GM19023 (cell line): ENCODE results near the gene TPGS1.

Source experiments
- ATAC-seq: cut with Tn5 transposase; IDR thresholded peaks from one replicate; pipeline ENCODE4 v1.9.1; 2021; ENCODE audit warnings: mild to moderate bottlenecking, moderate library complexity; ENCODE audit not compliant: unreplicated experiment

The TPGS1 gene

DNA sequence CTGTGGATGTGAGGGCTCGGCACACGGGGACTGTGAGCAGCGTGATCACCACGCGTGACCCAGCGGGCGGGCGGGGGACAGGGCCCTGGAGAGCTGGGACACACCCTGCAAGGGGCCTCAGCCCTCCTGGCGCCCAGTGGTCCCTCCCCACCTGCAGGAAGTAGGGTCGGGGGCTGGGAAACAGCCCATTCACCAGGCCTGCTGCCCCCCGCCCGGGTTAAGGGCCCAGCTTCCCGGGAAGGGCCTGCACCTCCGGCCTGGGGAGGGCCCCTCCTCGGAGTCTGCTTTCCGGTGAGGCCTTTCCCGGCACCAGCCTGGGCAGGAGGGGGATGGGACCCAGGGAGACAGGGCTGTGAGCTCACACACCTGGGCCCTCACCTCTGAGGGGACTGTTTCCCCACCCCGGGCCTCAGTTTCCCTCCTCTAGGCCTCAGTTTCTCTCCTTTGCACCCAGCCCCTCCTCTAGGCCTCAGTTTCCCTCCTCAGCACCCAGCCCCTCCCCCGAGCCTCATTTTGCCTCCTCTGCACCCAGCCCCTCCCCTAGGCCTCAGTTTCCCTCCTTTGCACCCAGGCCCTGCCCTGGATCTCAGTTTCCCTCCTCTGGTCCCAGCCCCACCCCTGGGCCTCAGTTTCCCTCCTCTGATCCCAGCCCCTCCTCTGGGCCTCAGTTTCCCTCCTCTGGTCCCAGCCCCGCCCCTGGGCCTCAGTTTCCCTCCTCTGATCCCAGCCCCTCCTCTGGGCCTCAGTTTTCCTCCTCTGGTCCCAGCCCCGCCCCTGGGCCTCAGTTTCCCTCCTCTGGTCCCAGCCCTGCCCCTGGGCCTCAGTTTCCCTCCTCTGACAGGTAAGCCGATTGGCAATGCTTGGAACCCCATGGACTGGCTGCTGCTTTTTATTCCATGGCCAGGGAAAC, 12.9 kb upstream of the TPGS1 start:
- ATAC-seq, result no peak

DNA sequence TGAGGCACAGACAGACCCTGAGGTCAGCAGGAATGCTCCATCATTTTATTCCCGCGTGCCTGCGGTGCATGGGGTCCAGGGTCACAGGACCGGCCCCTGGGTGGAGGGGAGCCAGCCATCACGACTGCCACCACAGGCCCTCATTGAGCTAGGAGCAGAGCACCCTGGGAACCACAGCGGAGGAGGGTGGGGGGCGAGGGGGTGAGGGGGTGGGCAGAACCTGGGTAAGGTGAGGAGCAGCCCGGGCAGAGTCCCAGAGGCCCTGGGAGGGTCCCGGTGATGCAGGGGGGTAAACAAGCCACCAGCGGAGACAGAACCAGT, 12.3 kb upstream of the TPGS1 start:
- no peak for ATAC-seq

DNA sequence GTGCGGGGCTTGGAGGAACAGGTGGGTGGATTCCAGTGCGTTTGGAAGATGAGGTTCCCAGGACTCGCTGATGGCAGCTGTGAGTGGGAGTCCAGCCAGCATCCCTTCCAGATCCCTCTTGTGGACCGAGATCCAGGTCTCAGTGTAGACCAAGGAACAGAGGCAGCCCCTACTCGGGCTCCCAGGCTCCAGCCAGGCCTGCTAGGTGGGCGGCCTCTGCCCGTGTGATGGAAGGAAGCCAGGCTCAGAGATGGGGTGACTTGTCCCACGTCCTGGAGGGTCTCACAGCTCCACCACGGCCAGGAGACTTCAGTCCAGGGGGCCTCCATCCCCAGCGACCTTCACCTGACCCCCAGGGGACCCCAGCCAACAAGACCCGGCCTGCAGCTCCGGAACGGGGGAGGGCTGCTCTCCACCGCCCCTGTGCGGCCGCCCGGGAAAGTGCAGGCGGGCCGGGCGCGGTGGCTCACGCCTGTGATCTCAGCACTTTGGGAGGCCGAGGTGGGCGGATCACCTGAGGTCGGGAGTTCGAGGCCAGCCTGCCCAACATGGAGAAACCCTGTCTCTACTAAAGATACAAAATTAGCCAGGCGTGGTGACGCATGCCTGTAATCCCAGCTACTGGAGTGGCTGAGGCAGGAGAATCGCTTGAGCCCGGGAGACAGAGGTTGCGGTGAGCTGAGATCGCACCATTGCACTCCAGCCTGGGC, 11.7 kb upstream of the TPGS1 start:
- no peak for ATAC-seq

DNA sequence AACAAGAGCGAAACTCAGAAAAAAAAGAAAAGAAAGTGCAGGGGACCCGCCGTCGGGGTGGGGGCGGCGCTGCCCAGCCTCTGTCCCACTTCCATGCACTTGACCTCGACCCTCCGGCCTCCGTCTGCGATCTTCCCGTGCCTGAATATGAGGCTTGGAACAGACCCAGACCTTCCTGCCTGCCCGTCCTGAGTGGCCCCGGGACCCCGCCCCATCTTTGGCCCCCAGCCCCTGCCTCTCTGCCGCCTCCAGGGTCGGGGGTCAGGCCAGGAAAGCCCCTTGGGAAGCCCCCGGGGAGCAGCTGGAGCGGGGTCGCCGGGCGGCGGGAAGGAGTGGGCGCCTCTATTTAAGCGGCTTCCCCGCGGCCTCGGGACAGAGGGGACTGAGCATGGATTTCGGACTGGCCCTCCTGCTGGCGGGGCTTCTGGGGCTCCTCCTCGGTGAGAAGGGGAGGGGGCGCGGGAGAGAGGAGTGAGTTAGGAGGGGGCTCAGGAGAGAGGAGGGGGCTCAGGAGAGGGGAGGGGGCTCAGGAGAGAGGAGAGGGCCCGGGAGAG, 11.1 kb upstream of the TPGS1 start, which contains the start of gene MADCAM1:
TSS of gene MADCAM1 (plus strand) at position 375 of the 554 bp plus-strand sequence. CDS start at position 389, 14 bp downstream.
- ATAC-seq, result no peak

DNA sequence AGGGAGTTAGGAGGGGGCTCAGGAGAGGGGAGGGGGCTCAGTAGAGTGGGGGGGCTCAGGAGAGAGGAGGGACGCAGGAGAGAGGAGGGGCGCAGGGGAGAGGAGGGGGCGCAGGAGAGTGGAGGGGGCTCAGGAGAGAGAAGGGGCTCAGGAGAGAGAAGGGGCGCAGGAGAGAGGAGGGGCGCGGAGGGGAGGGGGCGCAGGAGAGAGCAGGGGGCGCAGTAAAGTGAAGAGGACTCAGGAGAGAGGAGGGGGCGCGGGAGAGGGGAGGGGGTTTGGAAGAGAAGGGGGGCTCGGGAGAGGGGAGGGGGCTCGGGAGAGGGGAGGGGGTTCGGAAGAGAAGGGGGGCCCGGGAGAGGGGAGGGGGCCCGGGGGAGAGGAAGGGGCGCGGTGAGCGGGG, 10.3 kb upstream of the TPGS1 start:
- no peak for ATAC-seq

DNA sequence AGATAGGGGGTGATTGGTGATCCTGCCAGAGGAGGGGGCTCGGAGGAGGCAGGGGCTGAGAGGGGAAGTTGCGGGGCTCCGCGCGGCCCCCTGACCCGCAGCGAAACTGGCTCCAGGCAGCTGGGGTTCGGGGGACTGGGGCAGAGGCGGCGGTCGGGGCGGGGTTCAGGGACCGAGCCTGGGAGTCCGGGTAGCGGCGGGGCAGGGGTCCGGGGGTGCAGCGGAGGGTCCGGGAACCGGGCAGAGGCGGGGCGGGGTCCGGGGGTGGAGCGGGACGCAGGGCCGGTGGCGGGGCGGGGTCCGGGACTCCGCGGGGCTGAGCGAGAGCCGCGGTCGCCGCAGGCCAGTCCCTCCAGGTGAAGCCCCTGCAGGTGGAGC, 9.8 kb upstream of the TPGS1 start:
- ATAC-seq, result no peak

DNA sequence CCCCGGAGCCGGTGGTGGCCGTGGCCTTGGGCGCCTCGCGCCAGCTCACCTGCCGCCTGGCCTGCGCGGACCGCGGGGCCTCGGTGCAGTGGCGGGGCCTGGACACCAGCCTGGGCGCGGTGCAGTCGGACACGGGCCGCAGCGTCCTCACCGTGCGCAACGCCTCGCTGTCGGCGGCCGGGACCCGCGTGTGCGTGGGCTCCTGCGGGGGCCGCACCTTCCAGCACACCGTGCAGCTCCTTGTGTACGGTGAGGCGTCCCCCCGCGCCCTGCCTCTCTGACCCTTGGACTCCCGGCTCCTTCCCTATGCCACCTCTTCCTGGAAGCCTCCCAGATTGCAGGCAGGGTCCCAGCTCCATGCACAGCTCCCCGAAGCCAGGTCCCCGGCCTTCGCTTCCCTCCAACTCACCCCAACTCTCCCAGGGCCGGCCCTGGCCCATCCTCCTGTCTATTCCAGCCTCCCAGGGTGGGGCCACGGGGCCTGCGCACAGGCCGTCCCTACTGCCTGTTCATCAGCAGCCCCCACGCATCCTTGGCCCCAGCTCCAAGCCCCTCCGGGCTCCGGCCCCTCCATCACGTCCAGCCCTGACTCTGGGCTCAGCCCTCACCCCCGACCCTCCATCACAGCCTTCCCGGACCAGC, 9.3 kb upstream of the TPGS1 start:
- ATAC-seq, result no peak

DNA sequence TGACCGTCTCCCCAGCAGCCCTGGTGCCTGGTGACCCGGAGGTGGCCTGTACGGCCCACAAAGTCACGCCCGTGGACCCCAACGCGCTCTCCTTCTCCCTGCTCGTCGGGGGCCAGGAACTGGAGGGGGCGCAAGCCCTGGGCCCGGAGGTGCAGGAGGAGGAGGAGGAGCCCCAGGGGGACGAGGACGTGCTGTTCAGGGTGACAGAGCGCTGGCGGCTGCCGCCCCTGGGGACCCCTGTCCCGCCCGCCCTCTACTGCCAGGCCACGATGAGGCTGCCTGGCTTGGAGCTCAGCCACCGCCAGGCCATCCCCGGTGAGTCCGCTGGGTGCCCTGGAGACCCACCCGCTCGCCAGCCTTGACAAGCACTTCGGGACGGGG, 8.8 kb upstream of the TPGS1 start:
- no peak for ATAC-seq

DNA sequence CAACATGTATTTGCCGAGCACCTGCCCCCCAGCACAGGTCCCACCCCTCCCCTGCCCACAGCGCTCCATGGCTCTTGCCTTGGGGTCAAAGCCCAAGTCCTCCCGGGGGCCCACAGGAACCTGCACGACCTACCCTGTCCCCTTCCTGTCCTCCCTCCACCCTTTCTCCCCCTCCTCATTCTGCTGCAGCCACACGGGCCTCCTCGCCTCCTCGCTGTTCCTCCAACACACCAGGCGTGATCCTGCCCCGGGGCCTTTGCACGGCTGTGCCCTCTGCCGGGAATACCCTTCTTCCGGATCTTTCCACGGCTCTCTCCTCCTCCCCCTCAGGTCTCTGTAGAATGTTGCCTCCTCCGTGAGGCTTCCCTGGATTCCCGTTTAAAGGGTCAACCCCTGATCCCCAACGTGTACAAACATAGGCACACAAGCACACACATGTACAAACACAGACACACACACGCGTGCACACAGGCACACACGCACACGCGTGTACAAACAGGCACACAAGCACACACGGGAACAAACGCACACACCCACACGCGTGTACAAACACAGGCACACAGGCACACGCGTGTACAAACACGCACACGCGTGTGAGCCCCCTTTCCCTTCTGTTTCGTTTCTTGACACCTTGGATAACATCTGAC, 8.2 kb upstream of the TPGS1 start:
- no peak for ATAC-seq

DNA sequence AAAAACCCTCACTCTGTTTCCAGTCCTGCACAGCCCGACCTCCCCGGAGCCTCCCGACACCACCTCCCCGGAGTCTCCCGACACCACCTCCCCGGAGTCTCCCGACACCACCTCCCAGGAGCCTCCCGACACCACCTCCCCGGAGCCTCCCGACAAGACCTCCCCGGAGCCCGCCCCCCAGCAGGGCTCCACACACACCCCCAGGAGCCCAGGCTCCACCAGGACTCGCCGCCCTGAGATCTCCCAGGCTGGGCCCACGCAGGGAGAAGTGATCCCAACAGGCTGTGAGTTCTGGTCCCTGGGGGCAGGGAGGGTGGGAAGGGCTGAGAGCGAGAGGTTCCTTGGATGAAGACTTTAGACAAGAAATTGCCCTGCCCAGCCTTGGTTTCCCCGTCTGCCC, 5.7 kb upstream of the TPGS1 start:
- ATAC-seq, result no peak

DNA sequence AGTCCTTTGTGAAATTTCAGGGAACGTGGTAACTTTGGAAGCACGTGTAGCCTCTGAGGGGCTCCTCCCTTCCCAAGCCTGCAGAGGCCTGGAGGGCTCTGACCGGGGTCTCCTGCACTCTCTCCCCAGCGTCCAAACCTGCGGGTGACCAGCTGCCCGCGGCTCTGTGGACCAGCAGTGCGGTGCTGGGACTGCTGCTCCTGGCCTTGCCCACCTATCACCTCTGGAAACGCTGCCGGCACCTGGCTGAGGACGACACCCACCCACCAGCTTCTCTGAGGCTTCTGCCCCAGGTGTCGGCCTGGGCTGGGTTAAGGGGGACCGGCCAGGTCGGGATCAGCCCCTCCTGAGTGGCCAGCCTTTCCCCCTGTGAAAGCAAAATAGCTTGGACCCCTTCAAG, 2.7 kb upstream of the TPGS1 start:
- ATAC-seq, result no peak

DNA sequence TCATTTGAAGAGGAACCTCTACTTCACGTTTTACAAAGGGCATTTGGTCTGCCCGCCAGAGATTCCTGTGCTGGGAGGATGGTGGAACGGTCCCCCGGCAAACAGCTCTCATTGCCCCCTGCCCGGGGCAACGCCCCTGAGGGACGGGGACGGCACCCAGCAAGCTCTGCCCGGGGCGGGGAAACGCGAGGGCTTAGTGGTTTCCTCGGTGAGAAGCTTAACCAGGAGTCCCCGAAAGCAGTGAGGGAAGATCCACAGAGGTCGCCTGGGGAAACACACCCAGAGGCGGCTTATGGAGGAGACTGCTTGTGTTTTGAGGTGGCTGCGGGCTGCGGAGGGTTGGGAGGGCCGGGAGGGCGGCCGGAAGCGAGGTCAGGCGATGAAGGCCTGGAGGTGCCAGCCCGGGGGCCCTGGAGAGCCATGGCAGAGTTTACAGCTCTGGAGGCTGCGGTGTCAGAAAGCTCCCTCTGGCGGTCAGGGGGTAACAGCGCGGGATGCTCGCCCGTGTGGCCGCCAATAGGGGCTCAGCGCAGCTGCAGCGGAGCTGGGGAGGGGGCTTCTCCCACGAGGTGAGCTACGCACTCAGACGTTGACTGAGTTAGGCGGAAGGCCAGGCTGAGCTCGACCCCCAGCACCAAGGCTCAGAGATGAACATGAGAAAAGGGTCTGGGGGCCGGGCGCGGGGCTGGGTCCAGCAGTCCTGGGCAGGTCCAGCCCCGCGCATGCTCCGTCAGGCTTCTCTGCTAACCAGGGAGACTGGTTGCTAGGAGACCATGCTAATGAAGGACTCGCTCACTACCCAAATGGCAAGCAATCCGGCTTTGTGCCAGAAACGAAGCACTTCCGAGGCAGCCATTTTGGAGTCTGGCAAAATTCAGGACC, 652 bp upstream of the TPGS1 start:
- peak; percentile 77 for ATAC-seq

DNA sequence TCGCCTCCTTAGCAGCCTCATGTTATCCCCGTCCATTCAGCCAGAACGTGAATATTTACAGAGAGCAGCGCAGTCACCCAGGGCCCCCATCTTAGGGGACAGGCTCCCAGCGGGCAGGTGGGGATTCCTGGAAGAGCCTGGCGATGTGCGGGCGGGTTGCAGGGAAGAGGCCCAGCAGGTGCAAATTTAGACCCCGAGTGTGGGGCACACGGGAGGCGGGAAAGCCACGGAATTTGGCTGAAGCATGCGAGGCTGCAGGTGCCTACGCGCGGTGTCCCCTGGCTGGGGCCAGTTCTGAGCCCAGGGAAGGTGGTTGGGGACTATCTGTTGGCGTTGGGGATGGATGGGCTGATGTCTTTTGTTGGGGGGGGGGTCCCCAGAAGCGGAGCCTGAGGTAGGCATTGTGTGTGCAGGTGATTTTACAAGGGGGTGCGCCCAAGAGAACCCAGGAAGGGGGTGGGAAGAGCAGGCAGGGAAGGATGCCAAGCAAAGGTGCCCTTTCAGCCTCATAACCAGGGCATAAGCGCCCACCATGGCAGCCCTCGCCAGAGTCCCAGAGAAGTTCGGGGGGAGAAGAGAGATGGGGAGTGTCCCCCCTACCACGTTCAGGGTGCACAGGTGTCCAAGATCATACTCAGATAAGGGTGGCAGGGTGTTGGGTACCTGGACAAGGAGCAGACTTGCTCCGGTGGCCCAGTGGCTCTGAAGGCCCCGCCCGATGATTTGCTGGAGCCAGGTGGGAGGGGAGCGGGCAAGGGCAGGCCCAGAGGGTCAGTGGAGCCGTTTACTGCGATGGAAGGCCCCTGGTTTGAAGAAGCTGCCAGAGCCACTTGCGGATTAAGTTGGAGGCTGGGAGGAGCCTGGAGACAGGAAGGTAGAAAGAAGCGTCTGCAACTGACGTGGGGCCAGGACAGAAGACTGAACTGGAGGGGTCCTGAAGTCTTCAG, 1.2 kb downstream of the TPGS1 start:
- ATAC-seq, result no peak

DNA sequence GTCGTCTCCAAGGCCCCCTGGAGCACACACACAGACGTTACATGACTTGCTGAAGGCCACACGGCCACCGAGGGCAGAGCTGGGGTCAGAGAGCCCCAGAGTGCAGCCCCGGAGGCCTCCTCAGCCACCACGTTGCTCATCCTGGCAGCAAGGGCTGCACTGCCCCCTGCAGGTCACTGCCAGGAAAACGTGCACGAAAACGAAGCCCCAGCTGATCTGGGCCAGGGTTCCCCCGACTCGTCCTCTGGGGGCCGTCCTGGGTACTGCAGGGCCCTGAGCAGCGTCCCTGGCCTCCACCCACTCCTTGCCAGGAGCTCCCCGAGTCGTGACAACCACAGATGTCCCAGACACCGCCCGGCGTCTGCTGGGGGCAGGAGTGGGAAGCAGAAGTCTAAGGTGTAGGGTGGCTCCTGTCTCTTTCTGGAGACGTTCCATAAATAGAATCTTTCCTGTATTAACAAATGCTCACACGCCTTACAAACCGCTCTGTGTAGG, 3.4 kb downstream of the TPGS1 start:
- no peak for ATAC-seq

DNA sequence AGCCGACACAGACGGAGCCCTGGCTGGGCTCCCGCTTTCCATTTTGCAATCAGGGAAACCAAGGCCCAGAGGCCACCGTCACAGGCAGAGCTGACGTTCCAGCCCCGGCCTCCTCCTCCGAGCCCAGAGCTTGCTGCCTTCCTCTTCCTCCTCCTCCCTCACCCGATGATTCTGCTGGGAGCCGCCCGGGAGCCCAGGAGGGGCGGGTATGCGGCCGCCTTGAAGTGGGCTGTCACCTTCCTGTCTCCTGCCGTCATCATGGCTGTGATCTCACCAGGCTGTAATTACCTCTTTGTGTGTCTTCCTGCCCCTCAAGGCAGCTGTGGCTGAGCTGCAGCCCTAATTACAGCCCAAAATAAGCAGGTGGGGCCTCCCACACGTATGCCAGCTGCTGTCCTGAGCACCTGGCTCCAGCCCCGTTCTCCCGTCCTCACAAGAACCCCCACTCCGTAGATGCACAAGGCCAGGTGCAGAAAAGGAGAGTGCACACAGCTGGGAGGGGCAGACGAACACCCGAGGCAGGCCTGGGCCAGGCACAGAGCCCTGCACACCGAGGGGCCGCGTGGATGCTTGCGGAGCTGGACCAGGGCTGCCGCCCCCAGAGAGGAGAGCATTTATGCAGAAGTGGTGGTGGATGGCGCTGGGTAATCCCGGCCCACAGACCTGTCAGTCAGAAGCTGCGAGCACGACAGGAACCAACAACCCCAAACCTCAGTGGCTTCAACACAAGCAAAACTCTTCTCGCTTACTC, 4.0 kb downstream of the TPGS1 start:
- no peak for ATAC-seq

DNA sequence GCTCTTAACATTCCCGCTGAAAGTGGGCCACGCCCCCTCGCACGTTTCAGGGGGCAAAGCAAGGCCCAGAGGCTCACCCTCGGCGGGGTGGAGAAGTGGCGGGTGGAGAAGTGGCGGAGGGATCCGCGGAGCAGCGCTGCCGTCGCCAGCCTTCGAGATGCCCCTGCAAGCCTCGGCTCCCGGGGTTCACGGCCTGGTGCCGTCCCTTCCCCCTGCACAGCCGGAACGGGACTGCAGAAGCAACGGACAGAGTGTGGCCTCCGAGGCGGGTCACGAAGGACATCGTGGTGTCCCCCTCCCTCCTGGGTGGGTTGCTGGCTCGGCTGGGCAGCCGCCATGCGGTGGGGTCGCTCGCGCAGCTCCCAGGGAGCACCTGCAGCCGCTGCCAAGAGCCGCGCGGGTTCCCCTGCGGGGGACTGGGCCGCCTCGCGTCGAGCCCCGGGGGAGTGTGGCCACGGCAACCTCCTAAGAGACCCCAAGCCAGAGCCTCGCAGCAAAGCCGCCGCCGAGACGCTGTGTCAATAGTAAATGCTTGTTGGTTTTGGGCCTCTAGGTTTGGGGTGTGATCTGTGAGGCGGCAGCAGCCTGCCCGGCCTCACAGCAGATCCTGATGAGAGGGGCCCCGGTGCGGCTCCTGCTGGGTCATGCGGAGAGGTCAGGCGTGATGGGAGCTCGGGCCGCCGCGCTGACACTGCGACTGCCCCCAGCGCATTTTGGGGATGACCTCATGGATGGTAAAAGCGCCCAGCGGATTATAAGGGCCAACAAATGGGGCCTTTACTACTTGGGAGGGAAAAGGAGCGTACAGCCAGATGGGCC, 5.5 kb downstream of the TPGS1 start:
- no peak for ATAC-seq
